Activated CD8-positive, alpha-beta memory T cell treated with anti-CD3 and anti-CD28 coated beads, Interleukin-2, amount 50 U/mL, for 48 hours (primary cell): ENCODE measurements around the gene TWF1.
"Not testable (repeated sequence)": the region's sequence is repeated elsewhere in the genome, so short reads cannot be mapped to it uniquely, and the experiment has no call there.

Experiments
- DNase-seq: peaks from one replicate; pipeline ENCODE4 v3.0.0-alpha.2; 2020

The TWF1 gene

DNA sequence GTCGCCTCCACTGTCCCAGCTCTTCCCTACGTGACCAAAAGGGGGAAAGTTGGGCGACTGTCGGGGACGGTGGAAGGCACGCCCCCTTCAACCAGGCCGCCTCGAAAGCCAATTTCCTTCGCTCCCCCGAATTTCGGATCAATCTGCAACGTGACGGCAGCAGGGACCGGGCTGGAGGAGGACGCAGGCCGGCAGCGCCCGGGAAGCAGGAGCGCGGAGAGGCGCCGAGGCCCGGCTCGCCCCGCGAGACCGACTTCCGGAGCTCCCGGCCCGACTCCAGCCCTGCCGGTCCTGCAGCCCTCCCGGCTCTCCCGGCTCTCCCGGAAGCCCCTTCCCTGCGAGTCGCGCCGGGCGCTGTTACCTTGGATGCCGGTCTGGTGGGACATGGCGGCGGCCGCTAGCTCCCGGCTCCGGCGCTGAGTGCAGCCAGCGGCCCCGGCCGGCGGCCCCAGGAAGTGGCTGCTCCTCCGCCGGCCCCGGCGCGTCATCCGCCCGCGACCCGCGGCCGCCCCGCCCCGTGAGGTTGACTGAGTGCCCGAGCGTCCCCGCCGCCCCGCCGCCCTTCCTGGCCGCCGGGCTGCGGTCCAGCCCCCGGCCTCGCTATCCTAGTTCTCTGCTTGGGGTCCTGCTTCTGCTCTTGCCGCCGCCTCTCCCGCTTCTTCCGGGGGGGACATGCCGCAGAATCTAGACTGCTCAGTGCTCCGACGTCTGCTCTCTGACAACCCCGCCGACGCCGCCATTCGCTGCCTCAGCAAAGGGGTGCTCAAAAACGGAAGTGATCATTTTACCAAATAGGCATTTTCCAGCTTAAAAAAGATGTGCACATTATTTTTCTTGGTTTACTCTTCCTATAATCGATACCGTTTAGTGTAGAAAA, at the start of gene TWF1:
TWF1 (minus strand) TSS at position 458 of the 877 bp plus-strand sequence; CDS start at position 386, 72 bp downstream.
- DNase-seq, result peak; percentile 93

DNA sequence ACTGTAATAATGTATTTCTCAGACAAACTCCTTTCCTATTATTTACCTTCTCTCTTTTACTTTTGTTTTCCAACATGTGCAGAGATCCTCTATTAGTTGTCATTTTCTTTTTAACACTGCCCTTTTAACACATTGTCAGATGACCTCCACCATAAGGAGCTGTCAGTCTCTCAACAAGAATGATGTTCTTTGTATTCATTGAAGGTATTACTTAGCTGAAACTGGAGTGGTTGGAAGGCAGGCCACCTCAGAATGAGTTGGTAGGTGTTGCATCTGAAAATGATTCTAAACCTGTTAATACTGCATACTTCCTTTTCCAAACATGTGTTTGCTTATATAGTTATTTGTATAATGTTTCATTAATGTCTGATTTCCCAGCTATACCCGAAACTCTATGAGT, 46.6 kb upstream of the TWF1 start:
- no peak for DNase-seq

- DNase-seq, result no peak
Measured at GRCh38 chr12:43848786-43849185, 42.7 kb upstream of the TWF1 start.

DNA sequence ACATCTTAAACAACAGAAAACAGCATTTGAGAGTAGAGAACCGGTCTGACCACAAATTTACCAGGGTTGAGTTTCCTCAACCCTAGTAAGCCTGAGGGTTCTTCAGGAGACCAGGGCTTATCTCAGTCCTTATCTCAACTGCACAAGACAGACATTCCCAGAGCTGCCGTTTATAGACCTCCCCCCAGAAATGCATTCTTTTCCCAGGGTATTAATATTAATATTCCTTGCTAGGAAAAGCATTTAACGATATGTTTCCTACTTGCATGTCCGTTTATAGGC, 42.0 kb upstream of the TWF1 start:
- no peak for DNase-seq

DNA sequence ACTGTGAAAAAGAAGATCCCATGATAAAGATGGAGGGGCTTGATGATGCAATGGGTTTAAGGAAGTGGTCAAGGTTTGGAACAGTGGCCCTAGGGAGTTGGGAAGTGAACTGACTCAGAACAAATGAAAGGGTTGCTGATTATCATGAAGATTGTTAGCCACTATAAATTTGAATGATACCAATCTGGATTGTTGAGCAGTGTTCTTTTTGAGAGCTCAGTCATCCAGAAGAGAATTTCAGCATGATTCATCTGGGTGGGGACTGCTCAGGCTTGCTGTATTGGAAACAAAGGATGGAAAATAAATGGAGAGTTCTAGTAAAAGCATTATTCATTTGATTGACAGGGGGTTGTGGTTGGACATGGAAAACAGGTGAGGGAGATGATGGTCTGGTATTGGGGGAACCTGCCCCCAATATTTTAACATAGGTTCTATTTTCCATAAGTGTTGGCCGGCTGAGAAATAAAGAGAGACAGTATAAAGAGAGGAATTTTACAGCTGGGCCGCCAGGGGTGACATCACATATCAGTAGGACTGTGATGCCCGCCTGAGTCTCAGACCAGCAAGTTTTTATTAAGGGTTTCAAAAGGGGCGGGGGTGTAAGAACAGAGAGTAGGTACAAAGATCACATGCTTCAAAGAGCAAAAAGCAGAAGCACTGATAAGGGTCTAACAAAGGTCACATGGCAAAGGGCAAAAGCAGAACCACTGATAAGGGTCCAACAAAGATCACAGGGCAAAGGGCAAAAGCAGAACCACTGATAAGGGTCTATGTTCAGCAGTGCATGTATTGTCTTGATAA, 41.5 kb upstream of the TWF1 start:
- not testable (repeated sequence) for DNase-seq

GRCh38 chr12:43842259-43842658, 36.1 kb upstream of the TWF1 start:
- no peak for DNase-seq

- no peak for DNase-seq
Measured at GRCh38 chr12:43841253-43841652, 35.1 kb upstream of the TWF1 start.

DNA sequence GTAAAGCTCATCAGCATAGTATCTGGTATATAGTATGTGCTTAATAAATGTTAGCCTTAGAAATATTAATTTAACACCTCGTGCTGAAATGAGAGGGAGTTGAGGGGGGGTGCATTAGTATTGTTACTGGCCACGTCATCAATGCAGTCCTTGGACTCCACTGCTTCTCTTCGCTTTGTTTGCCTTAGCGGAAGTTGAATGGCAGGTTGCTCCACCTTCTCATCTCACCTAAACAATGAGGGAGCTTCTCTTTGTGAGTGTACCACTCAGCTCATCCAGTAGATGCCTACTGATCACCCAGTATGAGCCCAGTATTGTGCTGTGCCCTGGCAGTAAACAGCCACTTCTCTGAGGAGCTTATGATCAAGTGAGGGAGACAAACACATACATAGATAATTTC, 34.2 kb upstream of the TWF1 start:
- no peak for DNase-seq

DNA sequence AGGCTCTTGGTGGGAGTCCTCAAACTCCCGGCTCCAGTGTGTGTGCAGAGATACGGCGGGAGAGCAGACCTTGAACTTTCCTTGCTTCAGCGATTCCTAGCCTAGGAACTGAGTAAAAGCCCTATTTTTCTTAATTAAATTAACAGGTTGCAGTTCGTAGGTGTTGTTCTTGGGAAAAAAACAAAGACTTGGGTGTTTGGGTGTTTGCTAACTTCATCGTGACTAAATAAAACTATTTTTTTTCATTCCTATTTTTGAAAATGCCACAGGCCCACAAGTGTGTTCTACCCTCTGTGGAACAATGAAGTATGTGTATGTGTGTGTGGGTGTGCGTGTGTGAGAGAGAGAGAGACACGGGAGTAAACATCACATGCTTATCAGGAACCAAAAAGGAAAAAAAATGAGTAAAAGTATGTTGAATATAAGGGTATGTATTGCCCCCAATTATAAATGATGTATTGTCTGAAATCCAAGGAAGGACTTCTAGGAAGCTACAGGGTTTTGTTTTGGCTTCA, 30.4 kb upstream of the TWF1 start:
- DNase-seq, result no peak

DNA sequence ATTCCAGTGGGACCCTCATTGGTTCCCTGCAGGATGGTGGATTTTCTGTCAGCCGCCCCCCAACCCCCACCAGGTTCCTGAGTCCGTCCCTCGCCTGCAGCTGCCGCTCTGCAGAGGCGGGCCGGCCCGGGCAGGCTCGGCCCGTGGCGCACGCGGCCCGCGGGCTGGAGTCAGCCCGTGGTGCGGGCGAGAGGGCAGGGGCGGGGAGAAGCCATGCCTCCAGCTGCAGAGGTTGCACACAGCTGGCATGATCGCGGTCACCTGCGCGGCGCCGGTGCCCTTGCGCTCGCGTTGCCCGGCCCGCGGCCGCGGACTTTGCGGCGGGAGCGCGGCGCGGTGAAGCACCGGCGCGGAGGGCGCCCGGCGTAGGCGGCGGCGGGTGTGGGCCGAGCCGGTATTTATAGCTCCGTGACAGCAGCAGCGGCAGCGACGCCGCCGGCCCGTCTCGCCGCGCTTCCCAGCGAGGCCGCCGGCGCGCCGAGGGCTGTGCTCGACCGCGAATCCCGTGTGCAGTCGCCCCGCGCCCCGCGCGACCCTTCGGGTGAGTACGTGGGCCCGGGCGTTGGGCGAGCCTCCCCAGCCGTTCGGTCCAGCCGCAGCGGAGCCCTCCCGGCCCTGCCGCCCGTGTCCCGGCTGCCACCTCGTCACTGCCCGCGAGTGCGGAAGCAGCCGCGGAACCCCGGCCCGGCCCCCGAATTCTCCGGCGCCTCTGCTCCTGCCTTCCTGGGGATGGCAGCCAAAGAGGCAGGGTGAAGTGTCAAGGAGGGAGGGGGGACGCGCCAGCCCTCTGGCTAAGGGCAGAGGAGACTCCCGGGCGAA, 29.7 kb upstream of the TWF1 start, which contains the start of gene TMEM117:
TMEM117 (plus strand) TSS at position 426 of the 819 bp plus-strand sequence.
- DNase-seq, result peak; percentile 80

- no peak for DNase-seq
Measured at GRCh38 chr12:43835264-43835655, 29.1 kb upstream of the TWF1 start.

DNA sequence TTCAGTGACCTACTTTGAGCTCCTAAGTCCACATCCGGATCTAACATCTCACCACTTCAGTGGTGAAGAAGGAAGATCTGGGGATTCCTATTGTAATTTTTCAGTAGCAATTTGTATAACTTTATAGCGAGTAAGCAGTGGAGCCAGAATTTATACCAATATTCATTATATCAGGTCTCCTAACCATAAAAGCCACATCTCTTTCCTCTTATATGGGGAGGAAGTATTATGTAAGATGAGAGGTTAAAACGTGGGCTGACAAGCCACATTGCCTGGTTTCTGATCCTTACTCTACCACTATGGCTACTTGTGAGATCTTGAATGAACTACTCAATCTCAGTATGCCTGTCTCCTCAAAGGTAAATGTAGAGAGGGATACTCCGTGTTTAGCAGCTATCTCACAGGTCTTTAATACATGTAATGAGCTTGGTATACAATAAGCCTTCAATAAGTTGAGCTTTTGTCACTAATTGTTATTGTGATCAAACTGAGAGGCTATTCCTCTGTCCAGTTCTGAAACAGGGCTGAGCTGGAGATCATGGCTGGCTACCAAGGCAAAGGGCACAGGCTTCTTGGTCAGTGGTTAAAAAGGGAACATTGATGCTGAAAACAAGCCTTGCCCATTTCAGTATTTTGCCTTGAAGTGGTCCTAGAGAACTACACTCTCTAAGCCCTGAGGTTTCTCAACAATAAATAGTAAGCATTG, 26.5 kb upstream of the TWF1 start:
- DNase-seq, result no peak

GRCh38 chr12:43827093-43827492, 21.0 kb upstream of the TWF1 start:
- DNase-seq, result no peak

DNA sequence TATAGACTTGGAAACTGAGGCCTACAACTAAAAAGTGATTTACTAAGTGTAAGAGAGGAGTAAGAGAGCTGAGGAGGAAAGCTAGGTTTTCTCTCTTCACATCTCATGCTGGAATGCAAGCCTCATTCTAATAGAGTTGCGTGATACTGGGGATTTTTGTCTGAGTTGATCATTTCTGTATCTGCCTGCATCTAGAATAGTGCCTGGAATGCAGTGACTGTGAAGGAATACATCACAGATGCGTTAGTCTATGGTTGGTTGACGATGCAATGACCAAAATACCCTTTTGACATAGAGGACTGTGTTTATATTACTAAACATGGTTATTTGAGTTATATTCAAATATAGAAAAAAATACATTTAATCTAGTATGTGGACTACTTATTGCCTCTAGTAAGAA, 20.6 kb upstream of the TWF1 start:
- DNase-seq, result no peak

GRCh38 chr12:43824207-43824775, 18.2 kb upstream of the TWF1 start:
- DNase-seq, result no peak

DNA sequence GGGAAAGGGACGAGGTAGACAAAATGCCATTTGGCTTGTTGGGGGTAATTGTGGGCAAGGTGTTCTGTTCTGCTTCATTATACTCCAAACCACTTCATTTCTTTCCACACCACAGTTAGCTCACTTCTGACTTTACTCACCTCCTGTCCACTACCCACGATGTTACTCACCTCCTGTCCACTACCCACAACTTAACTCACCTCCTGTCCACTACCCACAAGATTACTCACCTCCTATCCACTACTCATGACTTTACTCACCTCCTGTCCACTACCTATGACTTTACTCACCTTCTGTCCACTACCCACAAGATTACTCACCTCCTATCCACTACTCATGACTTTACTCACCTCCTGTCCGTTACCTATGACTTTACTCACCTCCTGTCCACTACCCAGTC, 10.1 kb upstream of the TWF1 start:
- DNase-seq, result no peak

DNA sequence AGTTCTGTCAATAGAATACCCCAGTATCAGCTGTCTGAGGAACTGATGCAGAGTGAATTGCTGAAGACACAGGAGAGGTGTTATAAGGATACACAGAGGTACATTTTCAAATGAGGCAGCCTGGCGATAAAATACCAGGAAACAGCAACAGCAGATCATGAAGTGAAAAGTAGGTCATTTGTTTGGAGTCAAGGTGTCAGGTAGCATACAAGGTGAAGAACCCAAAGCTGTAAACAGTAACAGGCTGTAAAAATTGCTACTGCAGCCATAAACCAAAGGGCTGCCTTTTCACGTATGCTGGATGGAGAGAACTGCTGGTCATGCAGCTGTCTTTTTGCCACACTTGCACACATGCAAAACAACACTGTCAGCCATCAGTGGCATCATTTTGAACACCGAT, 9.3 kb upstream of the TWF1 start:
- no peak for DNase-seq

DNA sequence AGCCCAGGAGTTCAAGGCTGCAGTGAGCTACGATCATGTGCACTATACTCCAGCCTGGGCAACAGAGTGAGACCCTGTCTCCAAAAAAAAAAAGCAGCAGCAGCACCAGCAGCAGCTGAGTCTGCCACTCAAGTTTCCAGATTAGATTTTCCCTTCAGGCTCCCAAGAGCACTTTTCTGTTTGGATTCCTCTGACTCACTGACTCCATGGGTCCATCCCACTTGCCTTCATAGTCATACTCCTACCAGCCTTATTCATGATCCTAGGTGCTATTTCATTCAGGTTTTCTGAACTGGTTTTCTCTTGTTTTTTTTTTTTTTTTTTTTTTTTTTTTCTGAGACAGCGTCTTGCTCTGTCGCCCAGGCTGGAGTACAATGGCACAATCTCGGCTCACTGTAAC, 6.8 kb upstream of the TWF1 start:
- no peak for DNase-seq

GRCh38 chr12:43812057-43812456, 5.9 kb upstream of the TWF1 start:
- DNase-seq, result no peak

- no peak for DNase-seq
Measured at GRCh38 chr12:43807386-43807785, 1.3 kb upstream of the TWF1 start.

GRCh38 chr12:43806737-43807072, 588 bp upstream of the TWF1 start:
- no peak for DNase-seq

GRCh38 chr12:43805149-43805859, 813 bp downstream of the TWF1 start:
- DNase-seq, result no peak
